HepG2 (cell line): ENCODE data around the gene BRAT1. TPM values are rescaled to one million over a fixed set of nuclear protein-coding genes. Genes with fewer than 3 reads are reported as not detected.

Source experiments
- ATAC-seq: fragments of 200-7000 bp; cut with Tn5 transposase; 3 replicates; pipeline ENCODE4 v1.9.1; 2020; ENCODE audit warnings: mild to moderate bottlenecking, moderate library complexity
- BruUV-seq: library from RNA; stranded (reverse); fragments of 400-500 nt; replicated peaks from 2 replicates; lab custom pipeline; 2021; lab: Mats Ljungman, UMichigan
- CTCF ChIA-PET: fragments of 300-600 bp; formaldehyde crosslinking; extraction: SDS; loops from one replicate; lab custom pipeline; 2021; ENCODE audit warnings: low total read pairs, inconsistent platforms, low intra/inter-chr PET ratio; lab: Yijun Ruan, JAX
- POLR2A ChIA-PET: fragments of 350-600 bp; sonication (Branson Sonifier 250); formaldehyde crosslinking; loops from one replicate; lab custom pipeline; 2020; ENCODE audit warnings: antibody characterized with exemption, inconsistent platforms; lab: Yijun Ruan, JAX
- DNase-seq: peaks from one replicate; pipeline ENCODE4 v3.0.0-alpha.2; 2015; ENCODE audit warnings: low spot score
- FAIRE-seq: peaks from 3 replicates; lab custom pipeline; 2011; peaks lifted over from hg19 to GRCh38; lab: Jason Lieb, UNC
- H2AFZ ChIP-seq: one replicate; pipeline ENCODE4 v1.6.1; 2011; ENCODE audit warnings: low read length, inconsistent platforms
- H3K27ac ChIP-seq: fragments of 300-600 bp; 3 replicates; pipeline ENCODE4 v1.8.0; 2011; ENCODE audit warnings: mixed run types, mild to moderate bottlenecking, mixed read lengths, low read length, inconsistent platforms; ENCODE audit not compliant: insufficient read depth; ENCODE audit errors: extremely low read length
- H3K27me3 ChIP-seq, 2 experiments: fragments of 200-600 bp in 1 of 2; 2 replicates in 1 of 2; 3 replicates in 1 of 2; pipeline versions ENCODE4 v1.6.0 to v1.8.0; 2011; ENCODE audit warnings: low read length in 2 of 2, mild to moderate bottlenecking in 2 of 2, moderate library complexity in 2 of 2, inconsistent platforms in 1 of 2; ENCODE audit not compliant: insufficient read depth in 2 of 2, control insufficient read depth in 1 of 2
- H3K36me3 ChIP-seq, 2 experiments: fragments of 200-600 bp in 1 of 2; replicated peaks in 1 of 2; 2 replicates in 1 of 2; 3 replicates in 1 of 2; pipeline versions ENCODE4 v1.5.1 to v1.8.0; 2011; ENCODE audit warnings: low read length in 2 of 2, inconsistent platforms in 1 of 2; ENCODE audit not compliant: insufficient read depth in 2 of 2, control insufficient read depth in 1 of 2
- H3K4me1 ChIP-seq: 2 replicates; pipeline ENCODE4 v1.5.1; 2012; ENCODE audit warnings: low read length, inconsistent platforms; ENCODE audit not compliant: insufficient read depth
- H3K4me2 ChIP-seq: 2 replicates; pipeline ENCODE4 v1.6.0; 2011; ENCODE audit warnings: low read depth, low read length, inconsistent platforms
- H3K4me3 ChIP-seq, 3 experiments: fragments of 200-600 bp in 1 of 3; sonication (generic), shearing (Covaris generic) in 1 of 3; replicated peaks in 1 of 3; 2 replicates each; pipeline ENCODE4 v1.5.1; 2011 to 2016; ENCODE audit warnings: low read length in 3 of 3, inconsistent platforms in 2 of 3, low read depth in 2 of 3, mild to moderate bottlenecking in 2 of 3, control low read depth in 1 of 3, mixed read lengths in 1 of 3; ENCODE audit not compliant: insufficient read depth in 1 of 3
- H3K79me2 ChIP-seq: one replicate; pipeline ENCODE4 v1.6.1; 2011; ENCODE audit warnings: low read length, inconsistent platforms; ENCODE audit not compliant: insufficient read depth
- H3K9ac ChIP-seq: 2 replicates; pipeline ENCODE4 v1.6.0; 2011; ENCODE audit warnings: mild to moderate bottlenecking, low read depth, low read length, inconsistent platforms; ENCODE audit not compliant: insufficient read depth
- H3K9me3 ChIP-seq: 2 replicates; pipeline ENCODE4 v1.5.1; 2012; ENCODE audit warnings: mild to moderate bottlenecking, low read length
- H4K20me1 ChIP-seq: 2 replicates; pipeline ENCODE4 v1.6.0; 2011; ENCODE audit warnings: inconsistent platforms, mild to moderate bottlenecking, low read length, moderate library complexity; ENCODE audit not compliant: insufficient read depth
- CHD4 ChIP-seq: fragments of 200-600 bp; sonication (generic); IDR thresholded peaks from 2 replicates; pipeline ENCODE4 v1.7.0; 2017; ENCODE audit warnings: mild to moderate bottlenecking, low read length, borderline replicate concordance
- KAT8 ChIP-seq: IDR thresholded peaks from 2 replicates; pipeline ENCODE4 v1.6.1; 2016; ENCODE audit warnings: missing genetic modification reagents, missing compliant biosample characterization
- MAFG ChIP-seq: sonication (generic); formaldehyde crosslinking; IDR thresholded peaks from 2 replicates; pipeline ENCODE4 v1.5.1; 2020; ENCODE audit warnings: mild to moderate bottlenecking, missing genetic modification reagents
- MXD4 ChIP-seq: IDR thresholded peaks from 2 replicates; pipeline ENCODE4 v1.6.1; 2016; ENCODE audit warnings: mild to moderate bottlenecking, missing biosample characterization, missing genetic modification reagents
- PRPF4 ChIP-seq: fragments of 200-400 bp; formaldehyde crosslinking; IDR thresholded peaks from 2 replicates; pipeline ENCODE4 v1.6.1; 2016; ENCODE audit warnings: low read length, low read depth; ENCODE audit not compliant: poor library complexity, severe bottlenecking
- SIN3B ChIP-seq: fragments of 150-350 bp; IDR thresholded peaks from 2 replicates; pipeline ENCODE4 v1.6.1; 2014; ENCODE audit warnings: low read length
- SMYD3 ChIP-seq: sonication (generic); formaldehyde crosslinking; IDR thresholded peaks from 2 replicates; pipeline ENCODE4 v1.8.1; 2023; ENCODE audit warnings: mild to moderate bottlenecking, missing genetic modification reagents
- ZFP36L2 ChIP-seq: sonication (generic); formaldehyde crosslinking; IDR thresholded peaks from 2 replicates; pipeline ENCODE4 v1.4.0; 2020; ENCODE audit warnings: missing genetic modification reagents
- ZFX ChIP-seq: sonication (generic); formaldehyde crosslinking; IDR thresholded peaks from 2 replicates; pipeline ENCODE4 v1.4.0; 2020; ENCODE audit warnings: mild to moderate bottlenecking, low read depth, missing genetic modification reagents, moderate library complexity
- ZNF570 ChIP-seq: sonication (generic); formaldehyde crosslinking; IDR thresholded peaks from 2 replicates; pipeline ENCODE4 v1.4.0; 2020; ENCODE audit warnings: mild to moderate bottlenecking, missing genetic modification reagents, borderline replicate concordance
- ZNF772 ChIP-seq: sonication (generic); formaldehyde crosslinking; IDR thresholded peaks from 2 replicates; pipeline ENCODE4 v1.5.0; 2020; ENCODE audit warnings: mild to moderate bottlenecking, missing genetic modification reagents
- ZNF775 ChIP-seq: sonication (generic); formaldehyde crosslinking; IDR thresholded peaks from 2 replicates; pipeline ENCODE4 v1.4.0; 2020; ENCODE audit warnings: missing genetic modification reagents, mild to moderate bottlenecking, moderate library complexity, borderline replicate concordance
- ZNF839 ChIP-seq: sonication (generic); formaldehyde crosslinking; IDR thresholded peaks from 2 replicates; pipeline ENCODE4 v1.4.0; 2020; ENCODE audit warnings: missing genetic modification reagents, mild to moderate bottlenecking, borderline replicate concordance
- WGBS: methylation state at CpG from one replicate; pipeline ENCODE4 v1.1.6; 2017; ENCODE audit warnings: low lambda C conversion rate; 5-methylcytosine and 5-hydroxymethylcytosine counted together
- in situ Hi-C: cut with HindIII; loops from 2 replicates; pipeline ENCODE4 v1.10.0; 2017; ENCODE audit warnings: low pct_unique_long_range_greater_than_20kb; ENCODE audit not compliant: extremely low pct_ligation_motif_present
- intact Hi-C: fragments of 100-400 bp; cut with micrococcal nuclease; formaldehyde crosslinking; loops from one replicate; pipeline ENCODE4 v1.10.0; 2022; ENCODE audit not compliant: unreplicated experiment
- polyA plus RNA-seq, 8 experiments: library from polyadenylated mRNA; depleted of rRNA in 3 of 8; stranded (reverse) in 7 of 8; unstranded in 1 of 8; fragments of >200 nt; fragmentation: Illumina TruSeq in 4 of 8; extraction: Trizol in 4 of 8; gene quantifications; 2 replicates each; pipeline versions ENCODE4 v1.2.1 to v1.2.3, GENCODE V29; 2011 to 2016; ENCODE audit warnings: low read depth in 4 of 8, missing spikeins in 1 of 8, mixed read lengths in 1 of 8; ENCODE audit not compliant: insufficient read depth in 1 of 8
- total RNA-seq, 5 experiments: library from RNA; depleted of rRNA; stranded (reverse); fragments of >200 nt; fragmentation: Illumina TruSeq; extraction: Trizol; gene quantifications; 2 replicates each; pipeline ENCODE4 v1.2.3, GENCODE V29; 2016; ENCODE audit warnings: low read depth in 1 of 5
- TF ChIP-seq, protein P1 (sequence below): IDR thresholded peaks from 2 replicates; pipeline ENCODE4 v1.6.1; 2016; ENCODE audit warnings: missing genetic modification reagents, missing compliant biosample characterization
- TF ChIP-seq, protein P2 (sequence below): sonication (generic); formaldehyde crosslinking; IDR thresholded peaks from 2 replicates; pipeline ENCODE4 v1.8.0; 2022; ENCODE audit warnings: mild to moderate bottlenecking, missing genetic modification reagents, moderate library complexity
- TF ChIP-seq, protein P3 (sequence below): IDR thresholded peaks from 2 replicates; pipeline ENCODE4 v1.6.1; 2016; ENCODE audit warnings: low read depth

The BRAT1 gene
- total and polyA plus RNA-seq, 2 of the 13 experiments (the other 11 are each of a cell fraction or from before 2014, with no cell fraction given): 10.2 to 20.3 TPM

DNA sequence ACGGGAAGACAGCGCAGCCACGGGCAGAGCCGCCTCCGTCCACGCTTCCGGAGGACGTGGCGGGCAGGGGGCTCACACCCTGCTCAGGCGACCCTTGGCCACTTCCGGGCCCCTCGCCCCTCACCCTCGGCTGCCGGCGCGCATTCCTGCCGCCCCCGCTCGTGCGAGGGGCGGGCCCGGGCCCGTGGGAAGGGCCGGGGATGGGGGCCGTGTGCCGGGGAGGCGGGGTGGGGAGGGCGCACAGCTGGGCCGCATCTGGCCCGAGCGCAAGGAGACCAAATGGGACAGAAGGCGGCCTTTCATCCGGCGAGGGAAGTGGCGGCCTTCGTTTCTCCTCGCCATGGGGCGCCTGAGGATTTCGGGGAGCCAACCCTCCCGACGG, 36.6 kb downstream of the BRAT1 start (continued):
- no peak for TF ChIP-seq CHD4
- TF ChIP-seq ZNF772 (CRISPR knock-in tag): no peak
- no peak for TF ChIP-seq MAFG (CRISPR knock-in tag)
- no peak for TF ChIP-seq SIN3B
- TF ChIP-seq, protein P1, sequence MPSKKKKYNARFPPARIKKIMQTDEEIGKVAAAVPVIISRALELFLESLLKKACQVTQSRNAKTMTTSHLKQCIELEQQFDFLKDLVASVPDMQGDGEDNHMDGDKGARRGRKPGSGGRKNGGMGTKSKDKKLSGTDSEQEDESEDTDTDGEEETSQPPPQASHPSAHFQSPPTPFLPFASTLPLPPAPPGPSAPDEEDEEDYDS: no peak
- TF ChIP-seq ZNF775: no peak
- TF ChIP-seq, all 625 proteins: peak for 0

DNA sequence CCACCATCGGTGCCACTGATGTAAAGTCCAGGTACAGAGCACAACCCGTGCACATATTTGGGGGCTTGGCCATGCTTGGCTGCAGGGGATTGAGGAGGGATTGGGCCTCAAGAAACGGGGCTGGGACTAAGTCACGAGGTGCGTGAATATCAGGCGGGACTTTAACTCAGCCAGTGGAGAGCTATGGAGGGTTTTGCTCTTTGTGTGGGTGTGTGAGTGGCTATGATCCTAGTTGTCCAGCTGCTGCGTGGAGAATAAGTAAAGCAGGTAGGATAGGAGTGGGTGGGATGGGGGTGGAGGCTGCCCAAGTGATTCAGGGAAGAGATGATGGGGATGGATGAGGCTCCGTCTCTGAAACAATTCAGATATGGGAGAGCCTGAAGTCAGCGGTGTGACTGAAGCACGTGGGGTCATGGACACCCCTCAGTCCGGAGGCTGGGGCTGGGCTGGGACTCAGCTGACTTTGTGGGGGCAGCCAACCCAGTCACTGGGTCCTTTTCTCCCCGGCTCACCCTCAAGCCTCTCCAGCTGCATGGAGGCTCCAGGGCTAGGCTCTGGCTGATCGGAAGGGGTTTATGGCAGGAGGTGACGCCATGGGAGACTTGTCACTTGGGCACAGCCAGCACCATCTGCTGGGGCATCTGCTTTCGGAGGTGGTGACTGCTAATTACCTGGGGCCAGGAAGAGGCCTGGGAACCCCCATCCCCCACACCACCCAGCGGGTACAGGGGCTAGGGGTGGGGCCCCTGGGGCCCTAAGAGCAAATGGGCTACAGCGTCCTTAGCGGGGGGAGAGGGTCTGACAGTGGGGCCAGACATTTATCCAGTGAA, 37.4 kb downstream of the BRAT1 start:
- Histone ChIP-seq H4K20me1 (no peaks in the 10 kb centered on the region), H3K4me2 (no peak overlapping the region), H3K9me3 (no peaks in the 10 kb centered on the region), H3K4me1 (peaks cover 66% of the 10 kb centered on the region), H3K79me2 (no peaks in the 10 kb centered on the region), H3K27me3 (peaks cover 5 to 77% of the 10 kb centered on the region in 2 experiments), H3K4me3 (no peak overlapping the region), H3K9ac (no peak overlapping the region), H2AFZ (no peak overlapping the region), H3K27ac (no peak overlapping the region), H3K36me3 (no peaks in the 10 kb centered on the region)
- 43% methylated on average over 11 of the region's 18 CpGs for WGBS
- TF ChIP-seq, protein P2, sequence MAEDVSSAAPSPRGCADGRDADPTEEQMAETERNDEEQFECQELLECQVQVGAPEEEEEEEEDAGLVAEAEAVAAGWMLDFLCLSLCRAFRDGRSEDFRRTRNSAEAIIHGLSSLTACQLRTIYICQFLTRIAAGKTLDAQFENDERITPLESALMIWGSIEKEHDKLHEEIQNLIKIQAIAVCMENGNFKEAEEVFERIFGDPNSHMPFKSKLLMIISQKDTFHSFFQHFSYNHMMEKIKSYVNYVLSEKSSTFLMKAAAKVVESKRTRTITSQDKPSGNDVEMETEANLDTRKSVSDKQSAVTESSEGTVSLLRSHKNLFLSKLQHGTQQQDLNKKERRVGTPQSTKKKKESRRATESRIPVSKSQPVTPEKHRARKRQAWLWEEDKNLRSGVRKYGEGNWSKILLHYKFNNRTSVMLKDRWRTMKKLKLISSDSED (CRISPR knock-in tag): no peak
- TF ChIP-seq KAT8 (no peak), MXD4 (no peak), SMYD3 (no peak), PRPF4 (no peak), ZNF839 (CRISPR knock-in tag) (no peak), ZFX (CRISPR knock-in tag) (no peak), ZNF570 (CRISPR knock-in tag) (no peak), ZFP36L2 (CRISPR knock-in tag) (no peak)
- TF ChIP-seq, protein P3, sequence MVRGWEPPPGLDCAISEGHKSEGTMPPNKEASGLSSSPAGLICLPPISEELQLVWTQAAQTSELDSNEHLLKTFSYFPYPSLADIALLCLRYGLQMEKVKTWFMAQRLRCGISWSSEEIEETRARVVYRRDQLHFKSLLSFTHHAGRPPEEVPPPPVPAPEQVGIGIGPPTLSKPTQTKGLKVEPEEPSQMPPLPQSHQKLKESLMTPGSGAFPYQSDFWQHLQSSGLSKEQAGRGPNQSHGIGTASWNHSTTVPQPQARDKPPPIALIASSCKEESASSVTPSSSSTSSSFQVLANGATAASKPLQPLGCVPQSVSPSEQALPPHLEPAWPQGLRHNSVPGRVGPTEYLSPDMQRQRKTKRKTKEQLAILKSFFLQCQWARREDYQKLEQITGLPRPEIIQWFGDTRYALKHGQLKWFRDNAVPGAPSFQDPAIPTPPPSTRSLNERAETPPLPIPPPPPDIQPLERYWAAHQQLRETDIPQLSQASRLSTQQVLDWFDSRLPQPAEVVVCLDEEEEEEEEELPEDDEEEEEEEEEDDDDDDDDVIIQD (CRISPR knock-in tag): no peak
- in situ Hi-C loops (no loop called here), intact Hi-C loops (no loop called here)
- no peak for DNase-seq
- FAIRE-seq: no peak
- ATAC-seq: no peak
- CTCF ChIA-PET: no interaction called here
- POLR2A ChIA-PET: interaction anchor here (0.6 kb wide), 1 partner anchor 148 kb away, joined by 3 read pairs; no protein-coding TSS in a partner anchor
- no TSS peak for BruUV-seq
